Measurements from ENCODE around the gene MAP4K2. TPM values are rescaled to one million over a fixed set of nuclear protein-coding genes. Genes with fewer than 3 reads are reported as not detected.

The MAP4K2 gene
- total and polyA plus RNA-seq, 2 of the 13 experiments (the other 11 are each of a cell fraction or from before 2014, with no cell fraction given): 8.3 to 17.6 TPM

DNA sequence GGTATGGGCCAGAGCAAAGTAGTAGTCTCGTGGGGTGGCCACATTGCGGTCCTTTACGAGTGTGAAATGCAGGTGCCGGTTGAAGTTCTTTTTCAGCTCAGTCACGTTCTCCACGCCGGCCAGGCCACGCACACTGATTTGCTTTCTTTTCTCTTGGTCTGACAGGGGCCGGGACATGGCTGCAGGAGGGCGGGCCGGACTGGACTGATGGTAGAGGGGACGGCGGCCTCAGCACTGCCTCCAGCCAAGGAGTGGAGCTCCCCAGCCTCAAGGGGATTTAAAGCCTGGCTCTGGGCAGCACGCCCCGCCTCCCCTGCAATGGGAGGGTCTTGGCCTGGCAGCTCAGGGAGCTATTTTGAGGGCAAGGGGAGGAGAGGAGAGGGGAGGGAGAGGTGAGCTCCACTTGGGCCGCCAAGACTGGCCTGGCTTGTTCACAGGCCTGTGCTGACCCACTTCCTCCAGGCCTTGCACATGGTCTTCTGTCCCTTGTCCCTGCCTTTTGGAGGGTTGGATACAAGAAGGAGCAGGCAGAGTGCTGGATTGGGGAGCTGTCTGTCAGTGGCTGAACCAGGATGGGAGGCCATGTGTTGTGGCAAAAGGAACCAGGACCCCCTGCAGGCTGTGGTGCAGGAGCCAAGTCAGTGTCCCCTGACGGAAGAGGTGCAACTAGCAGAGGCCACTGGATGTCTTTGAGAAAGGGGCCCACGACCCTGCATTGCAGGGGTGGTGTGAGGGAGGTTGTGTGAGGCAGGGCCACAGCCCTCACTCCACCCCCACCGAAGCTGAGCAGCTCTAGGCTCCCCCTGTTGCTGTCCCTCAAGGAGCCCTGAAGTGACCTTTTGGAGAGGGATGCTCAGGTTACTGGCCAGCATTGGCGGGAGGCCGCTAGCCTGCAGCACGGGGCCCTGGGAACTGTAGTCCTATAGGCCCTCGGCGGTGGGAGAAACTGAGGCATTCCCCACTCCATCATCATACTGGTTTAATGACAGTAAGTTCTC is 43.0 kb downstream of the MAP4K2 start, which contains the start of gene PYGM (continued):
- TF ChIP-seq ZNF101 (CRISPR knock-in tag; IDR thresholded peaks at IDR 0.05; ENCODE audit: borderline replicate concordance, low read depth) (no peak), JDP2 (CRISPR knock-in tag; IDR thresholded peaks at IDR 0.05; ENCODE audit: borderline replicate concordance) (no peak), GABPB1 (CRISPR knock-in tag; IDR thresholded peaks at IDR 0.05) (no peak), BRD4 (CRISPR knock-in tag; IDR thresholded peaks at IDR 0.05) (no peak), POLR2G (IDR thresholded peaks at IDR 0.05; ENCODE audit: low read depth, low read length) (0 out of 2 replicates have a peak, but pooled peaks have one; percentile 9)

DNA sequence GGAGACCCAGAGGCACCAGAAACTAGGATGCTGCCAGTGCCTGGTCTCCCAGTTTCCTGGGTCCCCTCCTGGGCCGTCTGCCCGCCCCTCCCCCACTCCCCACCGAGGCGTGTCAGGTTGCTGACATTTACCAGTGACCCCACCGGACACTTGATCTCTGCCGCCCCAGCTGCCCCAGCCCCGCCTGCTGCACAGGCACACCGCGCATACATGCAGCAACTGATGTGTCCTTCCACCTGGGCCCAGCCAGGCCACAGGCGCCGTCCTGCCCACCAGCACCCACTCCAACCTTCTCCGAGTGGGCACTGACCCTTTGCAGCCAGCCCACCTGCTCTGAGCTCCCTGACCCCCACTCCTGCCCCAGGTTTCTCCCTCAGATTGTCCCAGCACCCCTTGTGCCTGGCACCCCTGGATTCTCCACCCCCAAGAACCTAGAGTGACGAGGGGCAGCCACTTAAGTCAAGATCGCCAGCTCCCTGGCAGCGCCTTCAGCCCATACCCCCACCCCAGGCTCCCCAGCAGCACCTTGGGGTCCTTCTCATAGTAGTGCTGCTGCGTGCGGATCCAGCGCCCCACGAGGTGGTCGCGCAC is 43.8 kb downstream of the MAP4K2 start:
- ATAC-seq: peak; percentile 64
- peak overlapping the region in 1 of 3 experiments; percentile 37; a peak in 3 of 6 replicates for H3K4me3 ChIP-seq (replicated peaks in 1 of 3; ENCODE audit: insufficient read depth in 1 of 3, low read depth in 2 of 3, low read length in 3 of 3)
- FAIRE-seq: no peak
- no peak overlapping the region for H3K9ac ChIP-seq (ENCODE audit: insufficient read depth, low read depth, low read length)
- H3K79me2 ChIP-seq (ENCODE audit: insufficient read depth, low read length): no peaks in the 10 kb centered on the region
- no peak overlapping the region for H3K27ac ChIP-seq (ENCODE audit: extremely low read length, insufficient read depth, low read length)
- no TSS peak for BruUV-seq (replicated peaks)
- H3K36me3 ChIP-seq (replicated peaks in 1 of 2; ENCODE audit: control insufficient read depth in 1 of 2, insufficient read depth in 2 of 2, low read length in 2 of 2): peaks cover 4 to 15% of the 10 kb centered on the region in 2 experiments; a peak in 4 of 5 replicates
- H2AFZ ChIP-seq (ENCODE audit: low read length): no peak overlapping the region
- in situ Hi-C loops (cut with HindIII; ENCODE audit: extremely low pct_ligation_motif_present, low pct_unique_long_range_greater_than_20kb) (no loop called here), intact Hi-C loops (cut with micrococcal nuclease; ENCODE audit: unreplicated experiment) (no loop called here)
- H3K4me2 ChIP-seq (ENCODE audit: low read depth, low read length): peak overlapping the region; percentile 59
- H3K9me3 ChIP-seq (ENCODE audit: low read length): no peaks in the 10 kb centered on the region
- CTCF ChIA-PET (ENCODE audit: low intra/inter-chr PET ratio, low total read pairs): no interaction called here
- WGBS (ENCODE audit: low lambda C conversion rate): 36% methylated on average over 11 of the region's 21 CpGs
- H4K20me1 ChIP-seq (ENCODE audit: insufficient read depth, low read length): peaks cover 21% of the 10 kb centered on the region
- peaks cover 3 to 15% of the 10 kb centered on the region in 2 experiments; a peak in 3 of 5 replicates for H3K27me3 ChIP-seq (ENCODE audit: control insufficient read depth in 1 of 2, insufficient read depth in 2 of 2, low read length in 2 of 2)
- peak; percentile 50 for DNase-seq (ENCODE audit: low spot score)
- peaks cover 35% of the 10 kb centered on the region for H3K4me1 ChIP-seq (ENCODE audit: insufficient read depth, low read length)
- POLR2A ChIA-PET: interaction anchor here (1.3 to 3.3 kb wide), 2 partner anchors 12 to 20 kb away, joined by 3 to 24 read pairs; partner anchors contain the start of gene SF1
- TF ChIP-seq ZNF552 (CRISPR knock-in tag; IDR thresholded peaks at IDR 0.05; ENCODE audit: borderline replicate concordance): no peak
- TF ChIP-seq MAZ (IDR thresholded peaks at IDR 0.05; ENCODE audit: borderline replicate concordance, low read depth, low read length): no peak
- no peak for TF ChIP-seq MAZ (CRISPR knock-in tag; IDR thresholded peaks at IDR 0.05; ENCODE audit: low read depth)
- TF ChIP-seq, protein P1, sequence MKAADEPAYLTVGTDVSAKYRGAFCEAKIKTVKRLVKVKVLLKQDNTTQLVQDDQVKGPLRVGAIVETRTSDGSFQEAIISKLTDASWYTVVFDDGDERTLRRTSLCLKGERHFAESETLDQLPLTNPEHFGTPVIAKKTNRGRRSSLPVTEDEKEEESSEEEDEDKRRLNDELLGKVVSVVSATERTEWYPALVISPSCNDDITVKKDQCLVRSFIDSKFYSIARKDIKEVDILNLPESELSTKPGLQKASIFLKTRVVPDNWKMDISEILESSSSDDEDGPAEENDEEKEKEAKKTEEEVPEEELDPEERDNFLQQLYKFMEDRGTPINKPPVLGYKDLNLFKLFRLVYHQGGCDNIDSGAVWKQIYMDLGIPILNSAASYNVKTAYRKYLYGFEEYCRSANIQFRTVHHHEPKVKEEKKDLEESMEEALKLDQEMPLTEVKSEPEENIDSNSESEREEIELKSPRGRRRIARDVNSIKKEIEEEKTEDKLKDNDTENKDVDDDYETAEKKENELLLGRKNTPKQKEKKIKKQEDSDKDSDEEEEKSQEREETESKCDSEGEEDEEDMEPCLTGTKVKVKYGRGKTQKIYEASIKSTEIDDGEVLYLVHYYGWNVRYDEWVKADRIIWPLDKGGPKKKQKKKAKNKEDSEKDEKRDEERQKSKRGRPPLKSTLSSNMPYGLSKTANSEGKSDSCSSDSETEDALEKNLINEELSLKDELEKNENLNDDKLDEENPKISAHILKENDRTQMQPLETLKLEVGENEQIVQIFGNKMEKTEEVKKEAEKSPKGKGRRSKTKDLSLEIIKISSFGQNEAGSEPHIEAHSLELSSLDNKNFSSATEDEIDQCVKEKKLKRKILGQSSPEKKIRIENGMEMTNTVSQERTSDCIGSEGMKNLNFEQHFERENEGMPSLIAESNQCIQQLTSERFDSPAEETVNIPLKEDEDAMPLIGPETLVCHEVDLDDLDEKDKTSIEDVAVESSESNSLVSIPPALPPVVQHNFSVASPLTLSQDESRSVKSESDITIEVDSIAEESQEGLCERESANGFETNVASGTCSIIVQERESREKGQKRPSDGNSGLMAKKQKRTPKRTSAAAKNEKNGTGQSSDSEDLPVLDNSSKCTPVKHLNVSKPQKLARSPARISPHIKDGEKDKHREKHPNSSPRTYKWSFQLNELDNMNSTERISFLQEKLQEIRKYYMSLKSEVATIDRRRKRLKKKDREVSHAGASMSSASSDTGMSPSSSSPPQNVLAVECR (CRISPR knock-in tag; IDR thresholded peaks at IDR 0.05; ENCODE audit: borderline replicate concordance): peak; percentile 54
- 0 out of 2 replicates have a peak, but pooled peaks have one; percentile 18 for TF ChIP-seq THAP11 (CRISPR knock-in tag; IDR thresholded peaks at IDR 0.05)
- TF ChIP-seq TRIM24 (CRISPR knock-in tag; IDR thresholded peaks at IDR 0.05): no peak
- TF ChIP-seq ZKSCAN1 (IDR thresholded peaks at IDR 0.05; ENCODE audit: low read length): no peak
- TF ChIP-seq, protein P2, sequence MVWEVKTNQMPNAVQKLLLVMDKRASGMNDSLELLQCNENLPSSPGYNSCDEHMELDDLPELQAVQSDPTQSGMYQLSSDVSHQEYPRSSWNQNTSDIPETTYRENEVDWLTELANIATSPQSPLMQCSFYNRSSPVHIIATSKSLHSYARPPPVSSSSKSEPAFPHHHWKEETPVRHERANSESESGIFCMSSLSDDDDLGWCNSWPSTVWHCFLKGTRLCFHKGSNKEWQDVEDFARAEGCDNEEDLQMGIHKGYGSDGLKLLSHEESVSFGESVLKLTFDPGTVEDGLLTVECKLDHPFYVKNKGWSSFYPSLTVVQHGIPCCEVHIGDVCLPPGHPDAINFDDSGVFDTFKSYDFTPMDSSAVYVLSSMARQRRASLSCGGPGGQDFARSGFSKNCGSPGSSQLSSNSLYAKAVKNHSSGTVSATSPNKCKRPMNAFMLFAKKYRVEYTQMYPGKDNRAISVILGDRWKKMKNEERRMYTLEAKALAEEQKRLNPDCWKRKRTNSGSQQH (CRISPR knock-in tag; IDR thresholded peaks at IDR 0.05; ENCODE audit: low read depth): no peak
- TF ChIP-seq GTF2F1 (IDR thresholded peaks at IDR 0.05; ENCODE audit: low read length): no peak
